Endothelial cell of umbilical vein (primary cell): ENCODE data around the gene KLHL1. TPM values are rescaled to one million over a fixed set of nuclear protein-coding genes. Genes with fewer than 3 reads are reported as not detected.

Source experiments
- BruUV-seq: library from RNA; stranded (reverse); fragments of 400-500 nt; replicated peaks from 2 replicates; lab custom pipeline; 2021; lab: Mats Ljungman, UMichigan
- CTCF ChIA-PET: fragments of 300-600, 350-600 bp; sonication (Branson Sonifier 250); formaldehyde crosslinking; loops from one replicate; lab custom pipeline; 2021; ENCODE audit warnings: antibody characterized with exemption, inconsistent platforms; lab: Charles Lee
- POLR2A ChIA-PET: fragments of 300-600, 350-600 bp; sonication (Branson Sonifier 250); formaldehyde crosslinking; loops from one replicate; lab custom pipeline; 2021; ENCODE audit warnings: antibody characterized with exemption, inconsistent platforms; lab: Charles Lee
- DNase-seq: peaks from one replicate; pipeline ENCODE4 v3.0.0-alpha.2; 2011; ENCODE audit warnings: low read depth, low spot score
- FAIRE-seq: peaks from 2 replicates; lab custom pipeline; 2011; peaks lifted over from hg19 to GRCh38; lab: Jason Lieb, UNC
- H2AFZ ChIP-seq: 2 replicates; pipeline ENCODE4 v1.6.0; 2012; ENCODE audit warnings: low read depth, low read length, control low read depth, inconsistent platforms
- H3K27ac ChIP-seq: 2 replicates; pipeline ENCODE4 v1.5.1; 2011; ENCODE audit warnings: low read depth, mild to moderate bottlenecking, control low read depth, low read length, moderate library complexity; ENCODE audit not compliant: insufficient read depth
- H3K27me3 ChIP-seq, 2 experiments: 2 replicates each; pipeline versions ENCODE4 v1.6.0 to v1.6.1; 2011; ENCODE audit warnings: low read length in 2 of 2, mixed read lengths in 1 of 2; ENCODE audit not compliant: control insufficient read depth in 2 of 2, insufficient read depth in 2 of 2
- H3K36me3 ChIP-seq, 2 experiments: 2 replicates in 1 of 2; 3 replicates in 1 of 2; pipeline ENCODE4 v1.5.1; 2011; ENCODE audit warnings: low read length in 2 of 2, mild to moderate bottlenecking in 1 of 2, moderate library complexity in 1 of 2; ENCODE audit not compliant: control insufficient read depth in 2 of 2, insufficient read depth in 2 of 2; ENCODE audit errors: extremely low read depth in 1 of 2
- H3K4me1 ChIP-seq: 3 replicates; pipeline ENCODE4 v1.5.1; 2011; ENCODE audit warnings: mild to moderate bottlenecking, low read length; ENCODE audit not compliant: control insufficient read depth, insufficient read depth; ENCODE audit errors: extremely low read depth
- H3K4me2 ChIP-seq: 2 replicates; pipeline ENCODE4 v1.6.1; 2011; ENCODE audit warnings: low read length, control low read depth, mixed read lengths; ENCODE audit not compliant: insufficient read depth
- H3K4me3 ChIP-seq, 3 experiments: fragments of 200-600 bp in 1 of 3; sonication (generic), shearing (Covaris generic) in 1 of 3; replicated peaks in 1 of 3; 2 replicates each; pipeline ENCODE4 v1.5.1; 2011 to 2016; ENCODE audit warnings: control low read depth in 3 of 3, low read length in 3 of 3, mild to moderate bottlenecking in 2 of 3, inconsistent platforms in 1 of 3, low read depth in 1 of 3, moderate library complexity in 1 of 3; ENCODE audit not compliant: insufficient read depth in 1 of 3
- H3K79me2 ChIP-seq: 2 replicates; pipeline ENCODE4 v1.6.0; 2012; ENCODE audit warnings: low read length, inconsistent platforms; ENCODE audit not compliant: control insufficient read depth, insufficient read depth
- H3K9ac ChIP-seq: replicated peaks from 2 replicates; pipeline ENCODE3; 2011; ENCODE audit warnings: low read length, control low read depth; ENCODE audit not compliant: insufficient read depth; ENCODE audit errors: extremely low read depth
- H3K9me1 ChIP-seq: replicated peaks from 3 replicates; pipeline ENCODE4 v1.6.0; 2011; ENCODE audit warnings: mild to moderate bottlenecking, low read length; ENCODE audit not compliant: control insufficient read depth, insufficient read depth; ENCODE audit errors: extremely low read depth
- H3K9me3 ChIP-seq: replicated peaks from 2 replicates; pipeline ENCODE4 v1.5.1; 2012; ENCODE audit warnings: low read length, inconsistent platforms; ENCODE audit not compliant: control insufficient read depth, insufficient read depth
- H4K20me1 ChIP-seq: replicated peaks from 2 replicates; pipeline ENCODE3; 2011; ENCODE audit warnings: mild to moderate bottlenecking, low read length; ENCODE audit not compliant: control insufficient read depth, insufficient read depth; ENCODE audit errors: extremely low read depth
- CTCF ChIP-seq, 2 donors: IDR thresholded peaks; 1 replicate in 1 of 2; 2 replicates in 1 of 2; pipeline ENCODE4 v1.5.1; 2011; ENCODE audit warnings: low read length in 2 of 2, mild to moderate bottlenecking in 2 of 2, moderate library complexity in 2 of 2, control low read depth in 1 of 2, inconsistent platforms in 1 of 2, low read depth in 1 of 2; ENCODE audit not compliant: insufficient read depth in 1 of 2; ENCODE audit errors: extremely low read depth in 1 of 2
- EZH2 ChIP-seq: IDR thresholded peaks from 2 replicates; pipeline ENCODE4 v1.6.1; 2012; ENCODE audit warnings: borderline replicate concordance, low read depth, mild to moderate bottlenecking, moderate library complexity, low read length, inconsistent platforms; ENCODE audit not compliant: severe bottlenecking
- FOS ChIP-seq: IDR thresholded peaks from 2 replicates; pipeline ENCODE4 v1.6.1; 2011; ENCODE audit warnings: mild to moderate bottlenecking, low read length, moderate library complexity, borderline replicate concordance; ENCODE audit not compliant: insufficient read depth
- JUN ChIP-seq: IDR thresholded peaks from 2 replicates; pipeline ENCODE4 v1.6.1; 2011; ENCODE audit warnings: borderline replicate concordance, low read depth; ENCODE audit not compliant: insufficient read length, insufficient read depth
- MYC ChIP-seq: IDR thresholded peaks from one replicate; pipeline ENCODE4 v1.6.1; 2011; ENCODE audit warnings: mild to moderate bottlenecking, low read depth, low read length
- POLR2A ChIP-seq: IDR thresholded peaks from 2 replicates; pipeline ENCODE4 v1.6.1; 2012; ENCODE audit warnings: low read depth, mild to moderate bottlenecking, control low read depth, low read length
- POLR2AphosphoS5 ChIP-seq: IDR thresholded peaks from 2 replicates; pipeline ENCODE4 v1.6.1; 2012; ENCODE audit warnings: low read depth, mild to moderate bottlenecking, control low read depth, low read length, moderate library complexity; ENCODE audit not compliant: insufficient read depth
- dilution Hi-C: fragments of 300-500 bp; cut with MboI; formaldehyde crosslinking; loops from one replicate; pipeline ENCODE4 v1.15.0; 2019; ENCODE audit warnings: low sequenced_read_pairs; ENCODE audit not compliant: extremely low pct_ligation_motif_present
- intact Hi-C: fragments of 100-400 bp; cut with micrococcal nuclease; formaldehyde crosslinking; loops from one replicate; pipeline ENCODE4 v1.10.0; 2022
- polyA plus RNA-seq, 4 experiments: library from polyadenylated mRNA; depleted of rRNA in 3 of 4; stranded (reverse) in 3 of 4; unstranded in 1 of 4; fragments of >200 nt; gene quantifications; 2 replicates each; pipeline versions ENCODE4 v1.2.1 to v1.2.3, GENCODE V29; 2011 to 2012; ENCODE audit warnings: missing spikeins in 1 of 4
- total RNA-seq: library from RNA; stranded (reverse); gene quantifications from 2 replicates; pipeline ENCODE4 v1.2.3, GENCODE V29; 2021

Gene KLHL1
- total and polyA plus RNA-seq, 2 donors (not counting 3 experiments of a cell fraction or from before 2014, with no cell fraction given): not detected

- Histone ChIP-seq H3K4me3 (no peak overlapping the region), H3K79me2 (no peaks in the 10 kb centered on the region)
Measured at GRCh38 chr13:69948016-69948415, 160.2 kb downstream of the KLHL1 start.

GRCh38 chr13:69947582-69947981 lies 160.7 kb downstream of the KLHL1 start:
- CTCF ChIA-PET: interaction anchor here (1.3 kb wide), 1 partner anchor 10 kb away, joined by 3 read pairs; no protein-coding TSS in a partner anchor
- H3K4me2 ChIP-seq: no peak overlapping the region
- no peak overlapping the region for H3K4me3 ChIP-seq
- H2AFZ ChIP-seq: no peak overlapping the region
- intact Hi-C loops (no loop called here), dilution Hi-C loops (no loop called here)
- no peaks in the 10 kb centered on the region for H3K4me1 ChIP-seq
- no peak overlapping the region for H3K9ac ChIP-seq
- no peak for FAIRE-seq
- POLR2A ChIA-PET: no interaction called here
- H3K27ac ChIP-seq: no peak overlapping the region
- no peak for DNase-seq
- H3K9me3 ChIP-seq: no peaks in the 10 kb centered on the region
- H3K79me2 ChIP-seq: no peaks in the 10 kb centered on the region
- H4K20me1 ChIP-seq: no peaks in the 10 kb centered on the region
- H3K27me3 ChIP-seq: no peaks in the 10 kb centered on the region
- TF ChIP-seq MYC: no peak
- TF ChIP-seq EZH2: no peak
- no peak for TF ChIP-seq POLR2AphosphoS5
- TF ChIP-seq POLR2A: no peak
- no peak for TF ChIP-seq CTCF (IDR thresholded peaks at IDR 0.05; ENCODE audit: extremely low read depth in 1 of 2, insufficient read depth in 1 of 2, low read depth in 1 of 2, low read length in 2 of 2)
- TF ChIP-seq JUN: no peak
- no peaks in the 10 kb centered on the region for H3K36me3 ChIP-seq
- H3K9me1 ChIP-seq: no peaks in the 10 kb centered on the region
- BruUV-seq: no TSS peak

More at GRCh38 chr13:69948016-69948415, 160.2 kb downstream of the KLHL1 start:
- POLR2A ChIA-PET: no interaction called here
- Histone ChIP-seq H3K4me2 (no peak overlapping the region), H3K9ac (no peak overlapping the region), H3K27ac (no peak overlapping the region), H3K9me1 (no peaks in the 10 kb centered on the region), H3K36me3 (no peaks in the 10 kb centered on the region), H3K4me1 (no peaks in the 10 kb centered on the region), H3K9me3 (no peaks in the 10 kb centered on the region), H2AFZ (no peak overlapping the region), H3K27me3 (no peaks in the 10 kb centered on the region), H4K20me1 (no peaks in the 10 kb centered on the region)
- peak; percentile 78 for DNase-seq
- no peak for TF ChIP-seq POLR2AphosphoS5
- no peak for TF ChIP-seq POLR2A
- TF ChIP-seq FOS: no peak
- intact Hi-C loops (no loop called here), dilution Hi-C loops (no loop called here)
- CTCF ChIA-PET: interaction anchor here (1.3 kb wide), 1 partner anchor 10 kb away, joined by 3 read pairs; no protein-coding TSS in a partner anchor
- FAIRE-seq: no peak
- no TSS peak for BruUV-seq
